Measurements from ENCODE around the gene PBX2.
"Not testable (repeated sequence)": the region's sequence is repeated elsewhere in the genome, so short reads cannot be mapped to it uniquely, and the experiment has no call there.

- not testable (repeated sequence) for TF ChIP-seq POLR2AphosphoS5, POLR2A (IDR thresholded peaks at IDR 0.05; ENCODE audit: low read depth, low read length)
Observed at GRCh38 chr6:32185681-32186131, 4.3 kb downstream of the PBX2 start.
